Activated naive CD4-positive, alpha-beta T cell treated with anti-CD3 and anti-CD28 coated beads, Interleukin-2, amount 50 U/mL, for 16 hours (primary cell): ENCODE measurements around the gene WDR19.
"Not testable (repeated sequence)": the region's sequence is repeated elsewhere in the genome, so short reads cannot be mapped to it uniquely, and the experiment has no call there.

Experiments
- DNase-seq: peaks from one replicate; pipeline ENCODE4 v3.0.0-alpha.2; 2020

Gene WDR19

DNA sequence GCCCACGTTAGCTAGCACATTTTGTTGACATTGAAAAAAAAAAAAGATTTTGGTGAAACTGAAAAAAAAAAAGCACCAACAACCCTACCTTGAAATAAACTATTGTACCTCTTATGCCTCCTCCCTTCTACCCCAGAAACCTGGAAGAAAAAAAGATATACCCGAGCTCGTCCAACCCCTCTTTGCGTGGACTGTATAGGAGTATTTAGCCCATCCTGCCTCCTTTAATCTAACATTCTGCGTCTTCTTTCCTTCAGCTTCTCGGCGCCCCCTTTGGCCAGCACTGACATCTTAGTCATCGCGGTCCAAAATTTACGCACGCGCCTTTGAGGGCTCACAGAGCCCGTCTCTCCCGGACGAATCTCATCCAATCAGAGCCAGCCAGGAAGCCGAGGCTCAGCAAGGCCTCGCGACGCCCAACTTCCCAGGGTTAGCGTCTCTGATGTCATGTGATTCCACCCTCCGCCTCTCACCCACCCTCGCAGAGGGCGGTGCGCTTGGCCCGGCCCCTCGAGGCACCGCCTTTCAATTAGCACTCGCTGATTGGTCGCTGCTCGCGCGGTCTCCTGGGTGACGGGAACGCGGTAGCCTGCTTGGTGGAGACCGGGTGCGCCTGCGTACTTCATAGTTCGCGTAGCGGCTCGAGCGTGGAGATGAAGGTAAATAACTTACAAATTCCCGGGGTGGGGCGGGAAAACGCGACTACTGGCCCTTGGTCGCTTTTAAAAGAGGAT is at the start of gene WDR19:
WDR19 (plus strand) TSS at position 625 of the 734 bp plus-strand sequence; CDS start at position 654, 29 bp downstream.
- DNase-seq, result peak; percentile 99

DNA sequence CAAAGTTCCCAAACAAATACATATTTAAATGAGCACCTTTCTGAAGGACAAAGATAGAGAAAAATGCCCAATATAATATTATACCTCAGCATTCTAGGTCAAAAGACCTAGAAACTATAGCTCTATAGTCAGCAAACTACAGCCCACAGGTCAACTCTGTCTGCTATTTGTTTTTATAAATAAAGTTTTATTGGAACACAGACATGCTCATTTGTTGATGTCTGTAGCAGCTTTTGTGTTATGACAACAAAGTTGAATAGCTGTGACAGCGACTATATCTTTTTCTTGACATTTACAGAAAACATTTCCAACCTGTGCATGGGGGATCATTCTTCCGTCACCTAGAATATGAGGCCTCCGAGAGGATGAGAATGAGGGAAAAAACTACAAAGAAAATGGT is 48.7 kb upstream of the WDR19 start:
- no peak for DNase-seq

DNA sequence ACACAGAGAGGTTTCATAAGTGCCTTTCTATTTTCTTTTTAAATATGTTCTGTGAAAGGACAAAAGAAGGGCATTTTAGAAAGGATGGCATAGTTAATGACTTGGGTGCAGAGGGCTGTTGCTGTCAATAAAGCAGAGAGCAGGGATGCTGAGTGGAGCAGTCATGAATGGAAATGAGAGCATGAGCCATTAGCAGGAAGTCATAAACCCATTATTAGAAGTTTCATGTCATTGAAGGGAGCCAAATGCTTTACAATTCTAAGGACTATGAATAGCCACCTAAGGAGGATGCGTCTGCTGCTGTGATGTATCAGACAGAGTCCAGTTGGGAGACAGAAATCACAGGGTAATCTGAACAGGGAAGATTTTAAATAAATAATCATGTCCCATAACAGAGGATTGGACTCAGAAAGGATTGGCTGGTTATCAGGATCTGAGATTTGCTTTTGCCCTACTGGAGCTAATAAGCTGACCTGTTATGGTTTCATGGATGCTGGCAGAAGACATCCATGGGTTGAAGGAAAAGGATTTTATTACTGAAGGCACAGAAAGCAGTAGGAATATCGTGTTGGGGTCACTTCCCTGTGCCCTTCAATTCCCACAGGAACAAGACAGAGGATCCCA is 47.5 kb upstream of the WDR19 start:
- DNase-seq, result no peak

DNA sequence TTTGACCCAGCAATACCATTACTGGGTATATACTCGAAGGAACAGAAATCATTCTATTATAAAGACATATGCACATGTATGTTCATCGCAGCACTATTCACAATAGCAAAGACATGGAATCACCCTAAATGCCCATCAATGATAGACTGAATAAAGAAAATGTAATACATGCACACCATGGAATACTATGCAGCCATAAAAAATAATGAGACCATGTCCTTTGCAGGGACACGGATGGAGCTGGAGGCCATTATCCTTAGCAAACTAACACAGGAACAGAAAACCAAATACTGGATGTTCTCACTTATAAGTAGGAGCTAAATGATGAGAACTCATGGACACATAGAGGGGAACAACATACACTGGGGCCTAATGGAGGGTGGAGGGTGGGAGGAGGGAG is 44.1 kb upstream of the WDR19 start:
- not testable (repeated sequence) for DNase-seq

DNA sequence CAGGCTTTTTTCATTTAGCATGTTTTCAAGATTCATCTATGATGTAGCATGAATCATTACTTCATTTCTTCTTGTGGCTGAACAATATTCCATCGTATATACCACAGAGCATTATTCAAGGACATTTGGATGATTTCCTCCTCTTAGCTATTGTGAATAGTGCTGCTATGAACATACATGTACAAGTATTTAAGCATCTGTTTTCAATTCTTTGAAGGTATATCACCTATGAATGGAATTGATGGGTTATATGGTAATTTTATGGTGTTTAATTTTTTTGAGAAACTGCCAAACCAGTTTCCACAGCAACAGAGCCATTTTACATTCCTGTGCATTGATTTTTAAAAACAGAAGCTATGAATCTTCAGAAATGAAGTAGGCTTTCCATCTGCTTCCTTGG is 36.1 kb upstream of the WDR19 start:
- no peak for DNase-seq

DNA sequence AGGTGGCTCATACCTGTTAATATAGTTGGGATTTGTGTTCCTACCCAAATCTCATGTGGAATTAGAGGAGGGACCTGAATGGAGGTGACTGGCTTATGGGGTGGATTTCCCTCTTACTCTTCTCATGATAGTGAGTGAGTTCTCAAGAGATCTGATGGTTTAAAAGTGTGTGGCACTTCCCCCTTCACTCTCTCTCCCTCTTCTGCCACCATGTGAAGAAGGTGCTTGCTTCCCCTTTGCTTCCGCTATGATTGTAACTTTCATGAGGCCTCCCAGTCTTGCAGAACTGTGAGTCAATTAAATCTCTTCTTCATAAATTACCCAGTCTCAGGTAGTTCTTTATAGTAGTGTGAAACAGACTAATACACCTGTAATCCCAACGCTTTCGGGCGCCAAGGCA is 28.3 kb upstream of the WDR19 start:
- no peak for DNase-seq

DNA sequence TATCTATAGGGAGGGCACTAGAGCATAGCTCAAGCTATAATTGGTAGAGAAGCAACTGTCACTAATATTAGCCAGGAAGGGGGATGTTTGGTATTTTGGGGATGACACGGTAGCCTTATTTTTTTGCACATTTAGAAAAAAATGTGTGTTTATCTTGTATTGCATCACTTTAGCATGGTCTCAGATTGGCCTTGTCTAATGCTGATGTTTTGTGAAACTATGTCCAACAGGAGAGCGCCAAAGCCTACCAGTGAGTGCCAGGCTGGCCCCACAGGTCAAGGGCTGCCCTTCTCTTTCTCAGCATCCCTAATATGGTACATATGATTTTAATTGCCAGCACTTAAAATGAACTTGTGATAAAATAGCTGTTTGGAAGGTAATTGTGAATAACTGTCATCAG is 24.8 kb upstream of the WDR19 start:
- no peak for DNase-seq

DNA sequence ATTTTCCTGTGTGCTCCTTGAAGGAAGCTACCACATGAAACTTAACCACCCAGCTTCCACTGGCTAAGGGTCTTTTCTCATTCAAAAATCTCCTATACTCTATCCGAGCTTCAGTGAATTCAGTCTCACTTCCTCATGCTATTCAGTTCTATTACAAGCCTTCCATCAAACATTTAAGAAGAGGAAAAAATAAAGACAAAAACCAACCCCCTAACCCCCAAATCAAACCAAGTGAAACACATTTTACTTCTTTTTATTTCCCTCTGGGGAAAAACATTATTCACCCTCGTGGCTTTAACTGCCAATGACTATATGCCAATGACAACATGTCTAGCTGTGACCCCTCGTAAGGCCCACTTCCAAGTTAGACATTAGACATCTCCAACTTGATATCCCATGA is 16.2 kb upstream of the WDR19 start:
- no peak for DNase-seq

DNA sequence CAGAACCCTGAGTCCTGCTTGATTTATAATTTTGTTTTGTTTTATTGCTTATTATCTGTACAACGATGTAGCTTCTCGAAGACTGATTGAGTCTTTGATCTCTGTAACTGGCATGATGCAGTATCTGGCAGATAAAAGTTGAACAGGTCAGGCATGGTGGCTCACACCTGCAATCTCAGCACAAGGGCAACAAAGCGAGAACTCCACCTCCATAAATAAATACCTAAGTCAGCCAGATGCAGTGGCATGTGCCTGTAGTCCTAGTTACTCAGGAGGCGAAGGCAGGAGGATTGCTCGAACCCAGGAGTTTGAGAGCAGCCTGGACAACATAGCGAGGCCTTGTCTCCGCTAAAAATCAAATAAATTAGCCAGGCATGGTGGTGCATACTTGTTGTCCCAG is 15.7 kb upstream of the WDR19 start:
- DNase-seq, result no peak

DNA sequence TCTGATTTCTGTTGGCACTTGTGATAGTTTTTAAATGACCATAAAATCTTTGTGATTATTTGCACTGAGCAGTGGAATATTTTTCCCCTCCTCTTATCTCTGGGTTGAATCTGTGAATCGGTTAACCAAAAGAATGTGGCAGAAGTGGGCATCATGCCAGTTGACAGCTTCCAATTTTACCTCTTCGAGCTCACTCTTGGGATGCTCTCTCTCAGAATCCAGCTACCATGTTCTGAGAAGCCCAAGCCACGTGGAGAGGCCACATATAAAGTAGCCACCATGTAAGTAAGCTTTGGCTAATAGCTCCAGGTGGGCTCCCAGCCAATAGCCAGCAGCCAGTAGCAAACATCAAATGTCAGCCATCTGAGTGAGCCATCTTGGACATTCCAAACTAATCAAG is 12.9 kb upstream of the WDR19 start:
- DNase-seq, result no peak

DNA sequence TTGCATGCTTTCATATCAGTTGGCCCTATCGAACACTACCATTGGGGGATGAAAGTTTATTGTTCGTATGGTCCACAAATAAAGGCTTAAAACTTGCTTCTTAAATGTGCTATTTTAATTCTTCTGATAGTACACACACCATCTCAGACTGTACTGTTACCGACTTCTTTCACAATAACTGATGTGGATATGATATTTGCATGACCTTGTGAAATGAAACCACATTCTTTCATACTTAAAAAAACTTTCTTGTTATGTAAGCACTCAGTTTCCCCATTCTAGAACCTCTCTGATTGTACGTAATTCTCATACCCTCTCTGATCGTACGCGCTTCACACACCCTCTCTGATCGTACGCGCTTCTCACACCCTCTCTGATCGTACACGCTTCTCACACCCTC is 12.0 kb upstream of the WDR19 start:
- no peak for DNase-seq

DNA sequence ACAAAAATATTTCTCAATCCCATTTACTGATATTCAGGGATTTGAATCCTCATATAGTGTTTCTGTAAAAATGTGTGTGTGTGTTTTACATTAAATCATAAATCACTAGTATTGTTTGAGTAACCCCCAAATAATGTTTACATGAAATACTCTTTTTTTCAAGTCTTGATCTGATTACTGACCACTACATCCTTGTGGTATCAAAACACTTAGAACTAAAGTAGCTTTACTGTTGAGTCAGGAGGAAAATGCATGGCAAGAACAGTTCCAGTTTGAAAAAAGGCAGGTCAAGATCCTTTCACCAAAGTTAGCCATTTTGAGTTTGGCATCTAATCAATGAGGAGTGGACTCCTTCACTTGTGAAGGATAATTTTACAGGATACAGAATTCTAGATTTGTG is 3.6 kb upstream of the WDR19 start:
- DNase-seq, result no peak

DNA sequence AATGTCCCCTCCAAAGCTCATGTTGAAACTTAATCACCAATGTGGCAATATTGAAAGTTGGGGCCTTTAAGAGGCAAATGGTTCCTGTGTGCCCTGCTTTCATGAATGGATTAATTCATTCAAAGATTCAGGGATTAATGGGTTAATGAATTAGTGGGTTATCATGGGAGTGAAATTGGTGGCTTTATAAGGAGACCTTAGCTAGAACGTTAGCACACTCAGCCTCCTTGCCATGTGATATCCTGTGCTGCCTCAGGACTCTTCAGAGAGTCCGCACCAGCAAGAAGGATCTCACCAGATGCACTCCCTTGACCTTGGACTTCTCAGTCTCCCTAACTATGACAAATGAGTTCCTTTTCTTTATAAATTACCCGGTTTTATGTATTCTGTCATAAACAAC is 2.6 kb upstream of the WDR19 start:
- DNase-seq, result no peak

DNA sequence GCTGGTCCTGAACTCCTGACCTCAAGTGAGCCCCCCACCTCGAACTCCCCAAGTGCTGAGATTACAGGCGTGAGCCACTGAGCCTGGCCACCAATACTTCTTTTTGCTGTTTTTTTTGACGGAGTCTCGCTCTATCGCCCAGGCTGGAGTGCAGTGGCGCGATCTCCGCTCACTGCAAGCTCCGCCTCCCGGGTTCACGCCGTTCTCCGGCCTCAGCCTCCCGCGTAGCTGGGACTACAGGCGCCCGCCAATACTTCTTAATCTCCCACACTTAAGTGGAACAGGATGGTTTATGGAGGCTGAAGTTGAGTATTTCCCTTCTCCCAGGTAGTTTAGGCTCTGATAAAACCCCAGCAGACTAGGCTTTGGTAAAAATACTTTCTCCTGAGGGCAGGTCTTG is 1.7 kb upstream of the WDR19 start:
- DNase-seq, result not testable (repeated sequence)

DNA sequence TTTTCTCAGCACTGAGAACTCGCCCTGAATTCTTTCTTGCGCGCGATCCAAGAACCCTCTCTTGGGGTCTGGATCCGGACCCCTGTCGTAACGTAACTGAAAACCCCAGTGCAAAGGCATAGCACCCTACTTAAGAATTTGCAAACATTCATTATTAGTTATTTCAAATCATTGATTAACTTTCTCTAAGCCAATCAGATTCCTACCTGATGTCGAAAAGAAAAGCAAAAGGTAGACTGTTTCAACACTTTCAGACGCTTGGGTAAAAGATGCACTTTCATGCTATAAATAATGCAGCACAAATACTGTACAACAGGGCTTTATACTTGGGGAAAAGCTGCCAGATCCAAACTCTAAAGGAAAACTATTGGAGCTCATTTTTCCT is 817 bp upstream of the WDR19 start:
- no peak for DNase-seq

DNA sequence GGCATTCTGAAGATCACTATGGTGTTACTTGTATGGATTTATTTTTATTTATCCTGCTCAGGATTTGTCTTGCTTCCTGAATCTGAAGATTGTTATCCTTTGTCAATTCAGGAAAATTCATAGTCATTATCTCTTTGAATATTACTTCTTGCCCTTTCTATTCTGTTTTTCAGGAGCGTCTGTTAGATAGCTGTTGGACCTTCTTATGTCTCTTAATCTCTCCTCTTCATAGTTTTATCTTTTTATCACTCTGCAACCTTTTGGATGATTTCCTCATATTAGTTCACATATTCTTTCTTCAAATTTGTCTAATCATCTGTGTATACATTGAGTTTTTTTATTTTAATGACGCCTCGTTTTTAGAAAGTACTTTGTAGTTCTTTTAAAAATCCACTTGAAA is 19.6 kb downstream of the WDR19 start:
- no peak for DNase-seq

DNA sequence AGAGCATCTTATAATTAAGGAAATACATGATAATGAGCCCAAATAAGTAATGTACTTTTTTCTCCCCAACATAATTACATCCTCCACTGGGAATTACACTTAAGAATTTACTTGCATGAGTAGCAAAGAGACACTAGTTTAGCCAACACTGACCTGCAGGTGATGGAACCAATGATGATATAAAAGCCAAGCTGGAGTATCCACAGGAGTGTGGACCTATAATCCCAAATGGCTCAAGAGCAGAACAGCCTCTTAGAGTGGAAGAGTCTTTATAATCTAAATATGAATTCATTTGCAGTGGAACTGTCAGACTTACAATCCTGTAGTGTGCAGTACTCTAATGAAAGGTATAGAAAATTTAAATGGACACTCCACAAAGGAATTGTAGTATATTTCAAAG is 22.2 kb downstream of the WDR19 start:
- DNase-seq, result no peak

DNA sequence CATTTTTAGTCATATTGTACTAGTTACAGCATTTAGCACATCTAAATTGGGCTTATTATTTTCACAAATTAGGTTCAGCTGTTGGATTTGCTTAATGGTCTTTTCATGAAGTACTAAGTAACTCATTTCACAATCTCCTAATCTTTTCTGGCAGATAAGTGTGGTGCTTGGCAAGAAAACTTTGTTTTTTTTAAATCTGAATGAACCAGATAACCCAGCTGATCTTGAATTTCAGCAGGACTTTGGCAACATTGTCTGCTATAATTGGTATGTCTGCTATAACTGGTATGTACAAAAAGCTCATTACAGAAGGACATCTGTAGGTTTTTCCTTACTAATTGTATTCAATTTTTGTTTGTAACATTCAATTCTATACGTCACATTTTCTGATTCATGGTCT is 22.7 kb downstream of the WDR19 start:
- no peak for DNase-seq

DNA sequence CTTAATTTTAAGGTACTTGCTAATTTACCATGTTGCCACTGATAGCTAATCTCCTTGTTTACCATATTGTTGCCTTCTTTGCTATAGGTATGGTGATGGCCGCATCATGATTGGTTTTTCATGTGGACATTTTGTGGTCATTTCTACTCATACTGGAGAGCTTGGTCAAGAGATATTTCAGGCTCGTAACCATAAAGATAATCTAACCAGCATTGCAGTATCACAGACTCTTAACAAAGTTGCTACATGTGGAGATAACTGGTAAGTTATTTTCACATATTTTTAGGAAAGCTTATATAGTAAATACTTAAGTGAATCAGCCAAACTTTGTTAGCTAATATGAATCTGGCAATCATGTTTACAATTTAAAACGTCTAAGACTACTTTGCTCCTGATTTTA is 23.1 kb downstream of the WDR19 start:
- DNase-seq, result no peak

DNA sequence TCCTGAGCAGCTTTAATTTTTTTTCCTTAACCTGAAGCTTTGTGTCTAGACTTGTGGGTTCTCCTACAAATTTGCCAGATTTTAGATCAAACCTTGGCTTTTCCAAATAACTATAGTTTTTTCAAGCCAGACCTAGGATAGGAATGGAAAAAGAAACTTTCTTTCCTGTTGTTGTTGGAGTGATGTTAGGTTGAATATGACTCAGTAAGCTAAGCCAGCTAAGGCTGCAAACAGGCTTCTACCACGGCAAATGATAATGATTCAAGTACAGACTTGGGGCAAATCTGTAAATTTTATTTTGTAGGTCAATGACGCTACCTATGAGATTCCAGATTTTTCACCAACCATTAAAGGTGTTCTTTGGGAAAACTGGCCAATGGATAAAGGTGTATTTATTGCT is 45.6 kb downstream of the WDR19 start:
- DNase-seq, result no peak

DNA sequence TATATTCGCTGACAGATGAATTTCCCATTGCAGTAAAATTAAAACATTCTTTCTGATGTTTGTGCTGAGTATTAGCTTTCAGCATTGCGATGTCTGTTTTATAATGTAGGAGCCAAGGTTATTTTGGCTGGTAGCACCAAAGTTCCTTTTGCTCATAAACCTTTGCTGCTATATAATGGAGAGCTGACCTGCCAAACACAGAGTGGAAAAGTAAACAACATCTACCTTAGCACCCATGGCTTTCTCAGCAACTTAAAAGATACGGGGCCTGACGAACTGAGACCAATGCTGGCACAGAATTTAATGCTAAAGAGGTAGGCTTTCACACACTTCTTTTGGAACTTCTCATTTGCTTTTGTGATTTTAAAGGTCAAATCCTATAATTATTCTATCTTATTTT is 46.0 kb downstream of the WDR19 start:
- no peak for DNase-seq

DNA sequence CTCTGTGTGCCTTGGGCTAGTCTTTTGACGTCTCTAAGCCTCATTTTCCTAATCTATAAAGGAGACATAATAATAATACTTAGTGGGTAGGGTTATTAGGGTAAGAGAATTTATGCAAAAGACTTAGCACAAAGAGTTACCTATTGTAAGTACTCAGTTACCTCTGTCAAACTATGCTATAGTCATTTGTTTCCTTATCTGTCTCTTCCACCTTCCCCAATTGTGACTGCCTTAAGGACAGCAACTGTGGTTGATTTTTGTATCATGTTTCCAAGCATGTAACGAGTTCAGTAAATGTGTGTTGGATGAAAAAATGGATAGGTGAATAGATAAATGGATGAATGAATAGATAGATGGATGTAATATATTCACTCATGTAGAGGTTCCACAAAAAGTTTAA is 48.1 kb downstream of the WDR19 start:
- DNase-seq, result no peak

DNA sequence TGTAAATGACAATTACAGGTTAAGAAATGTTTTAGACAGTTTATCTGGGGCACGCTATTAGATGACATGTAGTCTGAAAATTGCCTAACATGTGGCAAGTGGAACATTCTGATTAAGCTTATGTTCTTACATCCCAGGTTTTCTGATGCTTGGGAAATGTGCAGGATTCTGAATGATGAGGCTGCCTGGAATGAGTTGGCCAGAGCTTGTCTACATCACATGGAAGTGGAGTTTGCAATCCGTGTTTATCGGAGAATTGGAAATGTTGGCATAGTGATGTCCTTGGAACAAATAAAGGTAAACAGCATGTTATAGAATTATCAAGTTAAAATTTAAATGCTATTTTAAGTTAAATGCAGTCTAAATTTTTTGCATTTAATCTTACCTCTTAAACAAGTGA is 49.3 kb downstream of the WDR19 start:
- no peak for DNase-seq

DNA sequence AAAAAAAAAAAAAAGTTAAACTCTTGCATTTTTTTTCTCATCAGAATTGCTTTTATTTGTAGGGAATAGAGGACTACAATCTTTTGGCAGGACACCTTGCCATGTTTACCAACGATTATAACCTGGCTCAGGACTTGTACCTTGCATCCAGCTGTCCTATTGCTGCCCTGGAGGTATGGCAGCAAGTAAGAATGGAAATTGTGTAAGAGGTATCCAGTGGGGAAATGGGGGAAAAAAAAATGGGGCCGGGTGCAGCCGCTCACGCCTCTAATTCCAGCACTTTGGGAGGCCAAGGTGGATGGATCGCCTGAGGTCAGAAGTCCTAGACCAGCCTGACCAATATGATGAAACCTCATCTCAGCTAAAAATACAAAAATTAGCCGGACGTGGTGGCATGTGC is 49.8 kb downstream of the WDR19 start:
- no peak for DNase-seq

DNA sequence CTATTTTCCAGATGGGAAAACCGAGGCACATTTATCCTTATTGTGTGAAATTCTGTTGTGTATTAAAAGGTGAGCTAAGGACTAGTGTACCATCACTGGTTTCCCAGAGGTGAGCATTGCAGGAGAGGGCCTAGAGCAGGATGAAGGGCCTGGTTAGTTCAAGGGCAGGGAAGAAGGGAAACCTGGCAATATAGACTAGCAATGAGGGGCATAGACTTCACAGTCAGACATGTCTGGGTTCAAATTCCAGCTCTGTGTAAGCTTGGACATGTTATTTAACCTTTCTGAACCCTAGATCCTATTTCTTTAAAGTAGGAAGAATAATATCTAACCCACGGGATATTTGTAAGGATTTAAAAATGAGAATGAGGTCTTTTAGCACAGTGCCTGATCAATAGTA is 50.8 kb downstream of the WDR19 start:
- DNase-seq, result no peak
